ENCODE data around the gene CRTC3.
A peak's percentile ranks its signal among the peaks of the same experiment; 100 is the strongest.
"Not testable (repeated sequence)": the region's sequence is repeated elsewhere in the genome, so short reads cannot be mapped to it uniquely, and the experiment has no call there.

The CRTC3 gene

GRCh38 chr15:90633360-90633759 is 103.6 kb downstream of the CRTC3 start:
- DNase-seq (ENCODE audit: insufficient read length, low spot score): no peak
- no peak for TF ChIP-seq CTCF (IDR thresholded peaks at IDR 0.05; ENCODE audit: insufficient read depth, missing control alignments)
- no peak for FAIRE-seq

- not testable (repeated sequence) for DNase-seq (ENCODE audit: insufficient read length, low spot score); FAIRE-seq
These were observed 107.3 kb downstream of the CRTC3 start for GRCh38 chr15:90636993-90637392.

GRCh38 chr15:90637693-90638092 is 108.0 kb downstream of the CRTC3 start:
- peak; percentile 40 for DNase-seq (ENCODE audit: insufficient read length, low spot score)
- no peak for TF ChIP-seq CTCF (IDR thresholded peaks at IDR 0.05; ENCODE audit: insufficient read depth, missing control alignments)
- FAIRE-seq: no peak

GRCh38 chr15:90638201-90638691 is 108.5 kb downstream of the CRTC3 start:
- FAIRE-seq (peak; percentile 93), DNase-seq (ENCODE audit: insufficient read length, low spot score) (peak; percentile 56)
- no peak for TF ChIP-seq CTCF (IDR thresholded peaks at IDR 0.05; ENCODE audit: insufficient read depth, missing control alignments)

GRCh38 chr15:90638963-90639362 is 109.2 kb downstream of the CRTC3 start:
- DNase-seq (ENCODE audit: insufficient read length, low spot score) (no peak), FAIRE-seq (no peak)
- TF ChIP-seq CTCF (IDR thresholded peaks at IDR 0.05; ENCODE audit: insufficient read depth, missing control alignments): peak; percentile 42

GRCh38 chr15:90640862-90641261 is 111.1 kb downstream of the CRTC3 start:
- FAIRE-seq: no peak
- no peak for DNase-seq (ENCODE audit: insufficient read length, low spot score)
- TF ChIP-seq CTCF (IDR thresholded peaks at IDR 0.05; ENCODE audit: insufficient read depth, missing control alignments): no peak

GRCh38 chr15:90641581-90642463 is 112.1 kb downstream of the CRTC3 start:
- FAIRE-seq (no peak), DNase-seq (ENCODE audit: insufficient read length, low spot score) (no peak)
- no peak for TF ChIP-seq CTCF (IDR thresholded peaks at IDR 0.05; ENCODE audit: insufficient read depth, missing control alignments)

Data from D721Med (cell line).